IMR-90 (cell line): ENCODE data around the gene HPSE2. TPM values are rescaled to one million over a fixed set of nuclear protein-coding genes. Genes with fewer than 3 reads are reported as not detected.

ENCODE experiments used
- ATAC-seq: fragments of 200-7000 bp; cut with Tn5 transposase; 2 replicates; pipeline ENCODE4 v1.9.1; 2020; ENCODE audit warnings: low read depth, mild to moderate bottlenecking, moderate library complexity
- BruUV-seq: library from RNA; stranded (reverse); fragments of 400-500 nt; replicated peaks from 2 replicates; lab custom pipeline; 2021; lab: Mats Ljungman, UMichigan
- CTCF ChIA-PET: fragments of 300-600 bp; formaldehyde crosslinking; extraction: SDS; loops from one replicate; lab custom pipeline; 2021; ENCODE audit warnings: antibody characterized with exemption; lab: Yijun Ruan, JAX
- POLR2A ChIA-PET: fragments of 300-600 bp; sonication (Branson Sonifier 250); formaldehyde crosslinking; loops from one replicate; lab custom pipeline; 2022; ENCODE audit warnings: antibody characterized with exemption; ENCODE audit not compliant: unreplicated experiment; lab: Charles Lee
- DNase-seq: peaks from one replicate; pipeline ENCODE4 v3.0.0; 2013
- H2AFZ ChIP-seq: replicated peaks from 2 replicates; pipeline ENCODE3; 2013; ENCODE audit warnings: low read length, mild to moderate bottlenecking; ENCODE audit not compliant: poor library complexity
- H2AK5ac ChIP-seq: 2 replicates; pipeline ENCODE4 v1.6.1; 2013; ENCODE audit warnings: low read depth, low read length, inconsistent platforms
- H2AK9ac ChIP-seq: replicated peaks from 2 replicates; pipeline ENCODE3; 2013; ENCODE audit warnings: mild to moderate bottlenecking, low read depth, low read length, moderate library complexity; ENCODE audit not compliant: poor library complexity
- H2BK120ac ChIP-seq: 2 replicates; pipeline ENCODE4 v1.6.1; 2013; ENCODE audit warnings: low read depth, low read length, inconsistent platforms
- H2BK15ac ChIP-seq: 3 replicates; pipeline ENCODE4 v1.6.1; 2013; ENCODE audit warnings: low read depth, low read length, inconsistent platforms
- H2BK20ac ChIP-seq: 2 replicates; pipeline ENCODE4 v1.6.1; 2013; ENCODE audit warnings: low read depth, mild to moderate bottlenecking, inconsistent platforms, low read length, moderate library complexity
- H2BK5ac ChIP-seq: 2 replicates; pipeline ENCODE4 v1.6.1; 2013; ENCODE audit warnings: mild to moderate bottlenecking, low read depth, low read length, inconsistent platforms; ENCODE audit not compliant: poor library complexity, severe bottlenecking
- H3K14ac ChIP-seq: replicated peaks from 2 replicates; pipeline ENCODE4 v1.6.1; 2013; ENCODE audit warnings: low read depth, low read length, inconsistent platforms
- H3K18ac ChIP-seq: 2 replicates; pipeline ENCODE4 v1.6.1; 2013; ENCODE audit warnings: low read depth, low read length, control low read depth
- H3K23ac ChIP-seq: 2 replicates; pipeline ENCODE4 v1.6.1; 2013; ENCODE audit warnings: low read depth, low read length, inconsistent platforms
- H3K27ac ChIP-seq: 2 replicates; pipeline ENCODE4 v1.5.1; 2013; ENCODE audit warnings: mild to moderate bottlenecking, control low read depth, low read length; ENCODE audit not compliant: insufficient read depth
- H3K27me3 ChIP-seq: 2 replicates; pipeline ENCODE4 v1.6.1; 2013; ENCODE audit warnings: low read length; ENCODE audit not compliant: control insufficient read depth, insufficient read depth
- H3K36me3 ChIP-seq: 2 replicates; pipeline ENCODE4 v1.6.1; 2013; ENCODE audit warnings: low read length, mixed read lengths; ENCODE audit not compliant: control insufficient read depth, insufficient read depth
- H3K4ac ChIP-seq: 2 replicates; pipeline ENCODE4 v1.6.1; 2013; ENCODE audit warnings: low read depth, low read length, inconsistent platforms
- H3K4me1 ChIP-seq: 2 replicates; pipeline ENCODE4 v1.6.1; 2013; ENCODE audit warnings: low read length, mixed read lengths; ENCODE audit not compliant: control insufficient read depth, insufficient read depth
- H3K4me2 ChIP-seq: 2 replicates; pipeline ENCODE4 v1.6.1; 2013; ENCODE audit warnings: low read depth, mild to moderate bottlenecking, control low read depth, low read length, moderate library complexity
- H3K4me3 ChIP-seq: 2 replicates; pipeline ENCODE4 v1.5.1; 2013; ENCODE audit warnings: low read depth, mild to moderate bottlenecking, control low read depth, low read length, moderate library complexity; ENCODE audit not compliant: insufficient read depth
- H3K56ac ChIP-seq: 2 replicates; pipeline ENCODE4 v1.6.1; 2013; ENCODE audit warnings: low read length, inconsistent platforms; ENCODE audit not compliant: insufficient read depth; ENCODE audit errors: extremely low read depth
- H3K79me1 ChIP-seq, 2 experiments: 2 replicates each; pipeline ENCODE4 v1.6.1; 2013; ENCODE audit warnings: low read length in 2 of 2, inconsistent platforms in 1 of 2, low read depth in 1 of 2
- H3K9ac ChIP-seq: 2 replicates; pipeline ENCODE4 v1.6.1; 2013; ENCODE audit warnings: low read depth, low read length, control low read depth
- H3K9me1 ChIP-seq: 2 replicates; pipeline ENCODE4 v1.6.1; 2013; ENCODE audit warnings: low read length, inconsistent platforms; ENCODE audit not compliant: insufficient read depth
- H3K9me3 ChIP-seq: 2 replicates; pipeline ENCODE4 v1.6.1; 2013; ENCODE audit warnings: low read length; ENCODE audit not compliant: control insufficient read depth, insufficient read depth
- H4K20me1 ChIP-seq: 2 replicates; pipeline ENCODE4 v1.6.1; 2013; ENCODE audit warnings: low read length, inconsistent platforms; ENCODE audit not compliant: insufficient read depth
- H4K5ac ChIP-seq: 2 replicates; pipeline ENCODE4 v1.6.1; 2013; ENCODE audit warnings: mild to moderate bottlenecking, low read depth, low read length, control low read depth
- H4K8ac ChIP-seq, 2 experiments: 2 replicates each; pipeline ENCODE4 v1.6.1; 2013; ENCODE audit warnings: low read depth in 2 of 2, low read length in 2 of 2, control low read depth in 1 of 2, inconsistent platforms in 1 of 2
- H4K91ac ChIP-seq: 2 replicates; pipeline ENCODE4 v1.6.1; 2013; ENCODE audit warnings: low read depth, low read length, inconsistent platforms; ENCODE audit not compliant: insufficient read depth
- BHLHE40 ChIP-seq: fragments of 150-350 bp; IDR thresholded peaks from 2 replicates; pipeline ENCODE4 v1.6.1; 2016; ENCODE audit warnings: mild to moderate bottlenecking, low read depth, low read length
- CTCF ChIP-seq: conservative IDR thresholded peaks from 2 replicates; pipeline ENCODE4 v1.5.1; 2012; ENCODE audit warnings: mild to moderate bottlenecking, low read depth, low read length, improper control_type of control experiment
- ELK1 ChIP-seq: fragments of 150-350 bp; IDR thresholded peaks from 2 replicates; pipeline ENCODE4 v1.6.1; 2016; ENCODE audit warnings: low read depth, mild to moderate bottlenecking, low read length, moderate library complexity, borderline replicate concordance
- FOS ChIP-seq: fragments of 150-350 bp; IDR thresholded peaks from 2 replicates; pipeline ENCODE4 v1.6.1; 2016; ENCODE audit warnings: low read depth, low read length
- MAFK ChIP-seq: IDR thresholded peaks from 2 replicates; pipeline ENCODE4 v1.6.1; 2012; ENCODE audit warnings: low read depth, low read length, improper control_type of control experiment
- MAZ ChIP-seq: IDR thresholded peaks from 2 replicates; pipeline ENCODE4 v1.6.1; 2012; ENCODE audit warnings: low read depth, mild to moderate bottlenecking, low read length, improper control_type of control experiment, moderate library complexity, borderline replicate concordance
- MXI1 ChIP-seq: IDR thresholded peaks from 2 replicates; pipeline ENCODE4 v1.6.1; 2012; ENCODE audit warnings: low read depth, mild to moderate bottlenecking, low read length, moderate library complexity, borderline replicate concordance
- NFE2L2 ChIP-seq: fragments of 150-350 bp; IDR thresholded peaks from 2 replicates; pipeline ENCODE4 v1.6.1; 2016; ENCODE audit warnings: low read depth, mild to moderate bottlenecking, low read length
- POLR2A ChIP-seq: IDR thresholded peaks from 2 replicates; pipeline ENCODE4 v1.6.1; 2012; ENCODE audit warnings: mild to moderate bottlenecking, low read depth, low read length
- RCOR1 ChIP-seq: IDR thresholded peaks from 2 replicates; pipeline ENCODE4 v1.6.1; 2012; ENCODE audit warnings: mild to moderate bottlenecking, low read length, improper control_type of control experiment; ENCODE audit not compliant: insufficient replicate concordance
- RFX5 ChIP-seq: IDR thresholded peaks from 2 replicates; pipeline ENCODE4 v1.8.0; 2012; ENCODE audit warnings: low read depth, mild to moderate bottlenecking, low read length, moderate library complexity
- USF2 ChIP-seq: fragments of 150-350 bp; IDR thresholded peaks from 2 replicates; pipeline ENCODE4 v1.6.1; 2017; ENCODE audit warnings: mild to moderate bottlenecking, antibody characterized with exemption, low read length, low read depth
- WGBS, 2 experiments: methylation state at CpG; one replicate each; pipeline versions ENCODE4 v1.1.5 to v1.1.7; 2013; ENCODE audit warnings: missing lambda C conversion rate in 2 of 2; ENCODE audit not compliant: insufficient read length in 1 of 2; ENCODE audit errors: extremely low coverage in 2 of 2; 5-methylcytosine and 5-hydroxymethylcytosine counted together
- dilution Hi-C: fragments of 300-500 bp; cut with HindIII; formaldehyde crosslinking; loops from one replicate; pipeline ENCODE4 v1.14.3; 2018; ENCODE audit warnings: low sequenced_read_pairs; ENCODE audit not compliant: unreplicated experiment
- in situ Hi-C: fragments of 300-500 bp; cut with MboI; formaldehyde crosslinking; loops from 3 replicates; pipeline ENCODE4 v1.14.3; 2019; ENCODE audit warnings: low sequenced_read_pairs, inconsistent platforms, mixed read lengths
- intact Hi-C: fragments of 100-400 bp; cut with micrococcal nuclease; formaldehyde crosslinking; loops from 2 replicates; pipeline ENCODE4 v1.10.0; 2022
- polyA plus RNA-seq, 3 experiments: library from polyadenylated mRNA; depleted of rRNA; stranded (reverse); fragments of >200 nt; gene quantifications; 2 replicates each; pipeline ENCODE4 v1.2.3, GENCODE V29; 2012; ENCODE audit warnings: low replicate concordance in 1 of 3
- total RNA-seq: library from RNA; depleted of rRNA; stranded (reverse); fragments of >200 nt; gene quantifications from 2 replicates; pipeline ENCODE4 v1.2.3, GENCODE V29; 2012

The HPSE2 gene
- total and polyA plus RNA-seq, 2 of the 4 experiments (the other 2 are of a cell fraction): not detected

GRCh38 chr10:99233000-99233688 is 2.5 kb downstream of the HPSE2 start:
- Histone ChIP-seq H4K8ac (no peak overlapping the region), H4K5ac (no peak overlapping the region), H3K4me3 (no peak overlapping the region), H3K56ac (no peak overlapping the region), H2BK120ac (no peak overlapping the region), H2AK9ac (no peak overlapping the region), H3K9ac (no peak overlapping the region), H2BK15ac (no peak overlapping the region), H2BK20ac (no peak overlapping the region), H3K4me1 (no peaks in the 10 kb centered on the region; the same call in 1 of the 2 replicates), H2AK5ac (no peak overlapping the region), H3K36me3 (no peaks in the 10 kb centered on the region), H4K91ac (no peak overlapping the region), H3K79me1 (no peaks in the 10 kb centered on the region), H3K9me3 (no peaks in the 10 kb centered on the region), H2AFZ (no peak overlapping the region), H2BK5ac (no peak overlapping the region), H3K9me1 (no peaks in the 10 kb centered on the region), H3K14ac (no peak overlapping the region), H3K18ac (no peak overlapping the region), H3K4me2 (no peak overlapping the region), H3K27me3 (peaks cover 61% of the 10 kb centered on the region), H3K4ac (no peak overlapping the region), H4K20me1 (no peaks in the 10 kb centered on the region), H3K27ac (no peak overlapping the region), H3K23ac (no peak overlapping the region)
- CTCF ChIA-PET: no interaction called here
- BruUV-seq: no TSS peak
- intact Hi-C loops: no loop called here
- dilution Hi-C loops: no loop called here
- ATAC-seq: no peak
- POLR2A ChIA-PET: no interaction called here
- 0% methylated on average over 5 of the region's 18 CpGs; no CpG with 5 or more reads in 1 of the 2 experiments for WGBS, 2 experiments
- TF ChIP-seq BHLHE40 (no peak), USF2 (no peak), NFE2L2 (no peak), MAZ (no peak), FOS (no peak), RFX5 (no peak), CTCF (no peak), POLR2A (no peak), RCOR1 (no peak), ELK1 (no peak), MAFK (no peak), MXI1 (no peak)
- no peak for DNase-seq
- in situ Hi-C loops: no loop called here
